GM18907 (cell line): ENCODE measurements around the gene FUCA1.
"Not testable (repeated sequence)": the region's sequence is repeated elsewhere in the genome, so short reads cannot be mapped to it uniquely, and the experiment has no call there.

Experiments
- ATAC-seq: cut with Tn5 transposase; IDR thresholded peaks from one replicate; pipeline ENCODE4 v1.9.1; 2021; ENCODE audit warnings: mild to moderate bottlenecking, moderate library complexity; ENCODE audit not compliant: unreplicated experiment

The FUCA1 gene

DNA sequence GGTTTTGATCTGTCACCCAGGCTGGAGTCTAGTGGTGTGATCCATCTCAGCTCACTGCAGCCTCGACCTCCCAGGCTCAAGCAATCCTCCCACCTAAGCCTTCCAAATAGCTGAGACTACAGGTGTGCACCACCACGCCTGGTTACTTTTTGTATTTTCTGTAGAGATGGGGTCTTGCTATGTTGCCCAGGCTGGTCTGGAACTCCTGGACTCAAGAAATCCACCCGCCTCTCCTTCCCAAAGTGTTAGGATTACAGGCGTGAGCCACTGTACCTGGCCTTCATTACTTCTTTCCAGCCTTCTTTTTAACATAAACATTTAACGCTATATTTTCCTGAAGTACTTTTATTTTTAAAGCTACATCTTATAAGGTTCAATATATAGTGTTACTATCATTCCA is 24.4 kb downstream of the FUCA1 start:
- ATAC-seq = no peak

DNA sequence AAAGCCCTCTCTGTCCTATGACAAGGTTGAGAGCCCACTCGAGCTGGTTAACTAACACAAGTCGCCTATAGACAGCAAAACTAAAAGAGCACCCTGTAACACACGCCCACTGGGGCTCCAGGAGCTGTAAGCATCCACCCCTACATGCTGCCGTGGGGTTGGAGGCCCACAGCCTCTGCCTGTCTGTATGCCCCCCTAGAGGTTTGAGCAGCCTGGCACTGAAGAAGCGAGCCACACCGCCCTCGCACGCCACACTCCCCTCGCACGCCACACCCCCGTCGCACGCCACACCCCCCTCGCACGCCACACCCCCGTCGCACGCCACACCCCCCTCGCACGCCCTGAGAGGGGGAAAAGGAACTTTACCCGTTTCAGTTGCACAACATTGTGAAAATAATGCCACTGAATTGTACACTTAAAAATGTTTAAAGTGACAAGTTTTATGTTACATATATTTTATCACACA is 29.7 kb downstream of the FUCA1 start:
- ATAC-seq = peak; percentile 67

DNA sequence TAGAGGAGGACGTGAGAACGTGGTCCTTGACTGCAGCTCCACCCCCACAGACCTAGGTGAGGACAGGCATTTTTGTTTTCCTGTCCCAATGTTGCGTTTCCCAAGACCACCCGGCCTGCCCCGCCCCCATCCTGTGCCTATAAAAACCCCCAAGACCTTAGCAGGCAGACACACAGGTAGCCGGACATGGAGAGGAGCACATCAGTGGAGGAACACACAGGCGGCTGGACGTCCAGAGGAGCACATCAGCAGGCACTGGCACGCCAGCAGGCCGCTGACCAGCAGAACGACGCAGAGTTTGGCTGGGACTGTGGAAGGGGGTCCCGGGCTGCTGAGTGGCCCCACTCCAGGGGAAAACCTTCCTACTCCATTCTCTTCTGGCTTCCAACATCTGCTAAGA is 30.2 kb downstream of the FUCA1 start:
- ATAC-seq = no peak

DNA sequence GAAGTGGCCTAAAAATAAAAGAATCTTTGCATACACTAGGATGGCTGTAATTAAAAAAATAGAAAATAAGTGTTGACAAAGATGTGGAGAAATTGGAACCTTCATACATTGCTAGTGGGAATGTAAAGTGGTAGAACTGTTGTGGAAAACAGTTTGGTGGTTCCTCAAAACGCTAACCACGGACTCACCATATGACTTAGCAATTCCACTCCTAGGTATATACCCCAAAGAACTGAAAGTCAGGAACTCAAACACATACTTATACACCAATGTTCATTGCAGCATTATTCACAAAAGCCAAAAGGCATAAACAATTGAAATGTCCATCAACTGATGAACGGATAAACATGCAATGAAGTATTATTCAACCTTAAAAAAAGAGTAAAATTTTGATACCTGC is 32.1 kb downstream of the FUCA1 start:
- ATAC-seq = no peak

DNA sequence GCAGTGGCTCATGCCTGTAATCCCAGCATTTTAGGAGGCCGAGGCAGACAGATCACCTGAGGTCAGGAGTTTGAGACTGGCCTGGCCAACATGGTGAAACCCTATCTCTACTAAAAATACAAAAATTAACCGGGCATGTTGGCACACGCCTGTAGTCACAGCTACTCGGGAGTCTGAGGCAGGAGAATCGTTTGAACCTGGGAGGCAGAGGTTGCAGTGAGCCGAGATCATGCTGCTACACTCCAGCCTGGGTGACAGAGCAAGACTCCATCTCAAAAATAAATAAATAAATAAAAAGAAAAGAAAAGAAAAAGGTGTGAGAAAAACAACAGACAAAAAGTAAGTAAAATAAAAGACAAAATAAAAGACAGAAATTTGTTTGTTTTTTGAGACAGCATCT is 33.9 kb downstream of the FUCA1 start:
- ATAC-seq = not testable (repeated sequence)

DNA sequence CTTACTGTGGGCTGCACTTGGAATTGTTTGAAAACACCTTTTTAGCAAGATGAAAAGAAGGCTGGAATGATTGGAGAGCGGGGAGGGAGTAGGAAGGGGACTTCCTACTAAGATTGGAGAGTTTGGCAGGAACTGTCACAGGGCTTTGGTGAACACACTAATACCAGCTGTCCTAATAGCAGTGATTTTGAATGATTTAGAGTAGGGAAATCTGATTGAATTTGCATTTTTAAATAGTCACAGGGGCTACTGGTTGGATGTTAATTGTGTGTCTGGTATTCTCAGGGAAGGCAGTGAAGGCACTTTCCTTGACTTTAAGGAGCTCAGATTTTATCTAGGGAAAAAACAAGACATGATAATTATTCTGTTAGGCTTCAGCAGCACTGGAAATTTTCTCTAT is 40.4 kb downstream of the FUCA1 start:
- no peak for ATAC-seq

DNA sequence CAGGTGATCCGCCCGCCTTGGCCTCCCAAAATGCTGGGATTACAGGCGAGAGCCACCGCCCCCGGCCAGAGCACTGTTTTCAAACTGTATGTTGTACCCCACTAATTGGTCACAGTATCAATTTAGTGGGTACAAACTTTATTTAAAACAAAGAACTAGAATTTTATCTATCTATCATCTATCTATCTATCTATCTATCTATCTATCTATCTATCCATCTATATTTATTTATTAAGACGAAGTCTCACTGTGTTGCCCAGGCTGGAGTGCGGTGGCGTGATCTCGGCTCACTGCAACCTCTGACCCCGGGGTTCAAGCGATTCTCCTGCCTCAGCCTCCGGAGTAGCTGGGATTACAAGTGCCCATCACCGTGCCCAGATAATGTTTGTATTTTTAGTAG is 41.5 kb downstream of the FUCA1 start:
- not testable (repeated sequence) for ATAC-seq

DNA sequence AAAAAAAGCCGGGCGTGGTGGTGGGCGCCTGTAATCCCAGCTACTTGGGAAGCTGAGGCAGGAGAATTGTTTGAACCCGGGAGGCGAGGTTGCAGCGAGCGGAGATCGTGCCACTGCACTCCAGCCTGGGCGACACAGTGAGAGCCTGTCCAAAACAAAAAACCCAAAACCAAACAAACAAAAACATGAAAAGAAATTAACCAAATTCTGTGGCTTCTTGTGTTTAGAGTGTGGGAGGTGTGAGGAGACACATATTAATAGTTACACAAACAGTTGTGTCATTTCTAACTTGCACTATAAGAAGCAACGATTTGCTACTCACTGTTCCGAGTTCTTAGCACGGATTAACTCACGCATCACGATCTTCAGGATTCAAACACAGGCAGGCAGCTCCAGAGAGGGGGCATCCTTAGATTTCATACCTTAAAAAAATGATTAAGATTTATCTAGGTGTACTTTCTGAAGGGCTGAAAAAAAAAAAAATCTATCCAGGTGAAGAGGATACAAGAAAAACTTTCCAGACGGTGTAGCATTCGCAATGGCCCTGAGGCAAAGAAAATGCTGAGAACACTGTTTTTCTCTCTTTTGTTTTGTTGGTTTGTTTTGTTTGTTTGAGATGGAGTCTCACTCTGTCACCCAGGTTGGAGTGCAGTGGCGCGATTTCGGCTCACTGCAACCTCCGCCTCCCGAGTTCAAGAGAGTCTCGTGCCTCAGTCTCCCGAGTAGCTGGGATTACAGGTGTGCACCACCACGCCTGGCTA is 42.1 kb downstream of the FUCA1 start:
- peak; percentile 39 for ATAC-seq

DNA sequence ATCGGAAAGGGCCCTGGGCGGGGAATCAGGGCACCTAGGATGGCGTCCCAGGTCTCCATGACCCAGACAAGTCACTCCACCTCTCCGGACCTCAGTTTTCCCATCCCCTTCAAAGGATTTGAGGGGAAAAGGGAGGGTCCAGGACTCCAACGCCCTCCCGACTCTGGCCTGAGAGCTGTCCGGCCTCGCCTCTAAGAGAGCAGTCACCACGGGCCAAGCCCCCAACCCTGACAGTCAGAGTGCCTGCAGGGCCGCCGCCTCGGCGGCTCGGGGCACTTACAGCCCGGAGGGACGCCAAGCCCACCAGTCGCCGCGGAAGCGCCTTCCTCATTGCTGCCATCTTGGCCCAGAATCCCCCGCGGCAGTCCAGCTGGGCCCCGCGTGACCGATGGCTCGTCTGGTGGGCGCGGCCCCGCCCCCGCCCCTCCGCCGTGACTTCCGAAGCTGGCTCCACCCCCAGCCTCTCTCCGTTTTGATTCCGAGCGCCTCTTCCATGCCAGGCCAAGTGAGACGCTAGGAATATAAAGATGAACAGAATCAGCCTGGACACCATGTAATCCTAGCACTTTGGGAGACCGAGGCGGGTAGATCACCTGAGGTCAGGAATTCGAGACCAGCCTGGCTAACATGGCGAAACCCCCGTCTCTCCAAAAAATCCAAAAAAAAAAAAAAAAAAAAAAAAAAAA is 42.9 kb downstream of the FUCA1 start, which contains the start of gene HMGCL:
Gene HMGCL, minus strand, starts transcription at position 354 of the 686 bp plus-strand sequence. Its CDS starts 14 bp downstream, at position 340.
- ATAC-seq = peak; percentile 79

DNA sequence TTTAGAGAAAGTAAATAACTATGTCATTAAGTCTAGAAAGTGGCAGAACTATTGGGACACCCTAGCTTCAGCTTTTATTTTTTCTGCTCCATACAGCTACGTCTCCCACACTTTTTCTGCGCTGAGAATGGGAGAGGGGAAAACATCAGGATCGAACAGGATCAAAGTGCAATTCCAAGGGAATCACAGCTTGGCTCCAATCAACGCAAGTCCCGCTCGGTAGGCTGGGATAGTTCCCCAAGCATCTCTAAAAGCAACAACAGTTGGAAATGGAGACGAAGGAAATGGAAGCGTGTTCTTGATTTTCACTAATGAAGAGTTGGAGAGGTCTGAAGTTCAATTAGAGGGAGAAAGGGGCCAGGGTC is 43.4 kb downstream of the FUCA1 start:
- ATAC-seq = no peak

DNA sequence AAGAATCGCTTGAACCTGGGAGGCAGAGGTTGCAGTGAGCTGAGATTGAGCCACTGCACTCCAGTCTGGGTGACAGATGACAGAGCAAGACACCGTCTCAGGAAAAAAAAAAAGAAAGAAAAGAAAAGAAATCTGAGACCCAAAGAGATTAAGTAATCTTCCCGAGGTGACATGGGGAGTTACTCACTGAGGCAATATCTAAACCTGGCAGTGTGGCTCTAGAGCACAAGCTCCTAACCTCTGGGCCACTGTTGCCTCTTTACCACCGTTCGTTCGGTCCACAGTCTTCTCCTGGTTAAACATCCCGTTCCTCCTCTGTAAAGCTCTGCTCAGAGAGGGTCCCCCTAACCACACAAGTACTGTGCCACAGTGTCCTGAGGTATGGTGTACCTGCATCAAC is 44.3 kb downstream of the FUCA1 start:
- ATAC-seq = no peak

DNA sequence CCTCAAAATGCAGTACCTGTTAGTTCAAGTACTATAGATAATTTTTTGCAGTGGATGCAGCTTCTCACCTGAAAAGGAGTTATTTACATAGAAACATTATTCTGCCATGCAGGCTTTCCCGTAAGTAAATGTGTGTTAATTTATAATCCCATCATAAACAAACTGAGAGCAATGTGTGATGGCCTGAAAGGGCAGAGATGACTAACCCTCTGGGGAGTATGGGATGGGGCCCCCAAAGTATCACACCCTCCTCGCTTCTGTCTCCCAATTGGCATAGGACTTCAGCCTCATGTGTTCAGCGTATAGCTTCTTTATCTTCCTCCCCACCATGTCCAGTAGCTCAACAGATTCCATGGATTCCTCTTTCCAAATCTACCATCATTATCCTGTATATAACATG is 50.5 kb downstream of the FUCA1 start:
- peak; percentile 52 for ATAC-seq

DNA sequence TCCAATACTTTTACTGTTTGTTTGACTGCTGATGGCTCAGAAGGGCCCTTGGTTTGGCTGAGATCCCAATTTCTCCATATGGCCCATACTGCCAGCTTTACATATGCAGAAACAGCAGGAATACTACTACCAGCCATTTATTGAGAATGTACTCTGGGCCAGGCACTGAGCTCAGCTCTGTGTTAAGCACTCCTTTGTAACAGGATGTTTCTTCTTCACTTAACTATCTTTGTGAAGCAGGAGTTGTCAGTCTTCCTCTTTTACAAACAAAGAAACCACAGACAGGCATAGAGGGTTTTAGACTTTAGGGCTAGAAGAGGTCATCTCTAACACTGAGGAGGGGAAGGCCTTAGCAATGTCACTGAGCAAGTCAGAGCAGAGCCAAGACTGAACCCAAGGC is 51.2 kb downstream of the FUCA1 start:
- peak; percentile 28 for ATAC-seq

DNA sequence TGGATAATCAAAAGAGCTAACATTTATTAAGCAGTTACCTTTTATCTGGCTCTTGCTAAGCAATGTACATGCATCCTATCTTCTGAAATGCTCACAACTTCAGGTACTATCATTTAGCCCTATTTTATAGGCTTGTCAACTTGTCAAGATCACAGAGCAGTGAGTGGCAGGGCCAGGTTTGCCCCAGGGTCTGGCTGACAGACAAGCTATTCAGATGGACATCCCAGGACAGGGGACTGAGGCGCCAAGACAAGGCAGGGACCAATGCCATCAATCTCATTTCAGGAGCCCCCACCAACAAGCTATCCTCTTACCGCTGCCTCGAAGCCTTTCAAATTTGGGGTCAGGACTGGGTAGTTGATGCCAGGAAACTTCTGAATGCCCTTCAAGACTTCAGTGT is 51.7 kb downstream of the FUCA1 start:
- ATAC-seq = no peak

DNA sequence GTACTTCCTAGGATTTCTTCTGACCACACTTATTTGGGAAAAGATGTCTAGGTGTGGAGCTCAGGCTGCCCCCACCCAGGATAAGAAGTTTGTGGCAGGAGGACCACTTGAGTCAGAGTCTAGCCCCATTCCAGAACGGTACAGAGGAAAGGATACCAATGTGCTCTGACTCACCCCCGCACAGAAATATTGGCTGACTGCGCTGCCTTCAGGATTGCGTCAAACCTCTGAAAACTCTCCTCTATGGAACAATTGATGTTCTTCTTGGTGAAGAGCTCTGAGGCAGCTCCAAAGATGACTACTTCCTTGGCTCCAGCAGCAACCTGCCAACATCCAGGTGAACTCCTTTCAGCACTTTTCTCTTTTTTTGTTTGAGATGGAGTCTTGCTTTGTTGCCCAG is 54.1 kb downstream of the FUCA1 start:
- no peak for ATAC-seq

DNA sequence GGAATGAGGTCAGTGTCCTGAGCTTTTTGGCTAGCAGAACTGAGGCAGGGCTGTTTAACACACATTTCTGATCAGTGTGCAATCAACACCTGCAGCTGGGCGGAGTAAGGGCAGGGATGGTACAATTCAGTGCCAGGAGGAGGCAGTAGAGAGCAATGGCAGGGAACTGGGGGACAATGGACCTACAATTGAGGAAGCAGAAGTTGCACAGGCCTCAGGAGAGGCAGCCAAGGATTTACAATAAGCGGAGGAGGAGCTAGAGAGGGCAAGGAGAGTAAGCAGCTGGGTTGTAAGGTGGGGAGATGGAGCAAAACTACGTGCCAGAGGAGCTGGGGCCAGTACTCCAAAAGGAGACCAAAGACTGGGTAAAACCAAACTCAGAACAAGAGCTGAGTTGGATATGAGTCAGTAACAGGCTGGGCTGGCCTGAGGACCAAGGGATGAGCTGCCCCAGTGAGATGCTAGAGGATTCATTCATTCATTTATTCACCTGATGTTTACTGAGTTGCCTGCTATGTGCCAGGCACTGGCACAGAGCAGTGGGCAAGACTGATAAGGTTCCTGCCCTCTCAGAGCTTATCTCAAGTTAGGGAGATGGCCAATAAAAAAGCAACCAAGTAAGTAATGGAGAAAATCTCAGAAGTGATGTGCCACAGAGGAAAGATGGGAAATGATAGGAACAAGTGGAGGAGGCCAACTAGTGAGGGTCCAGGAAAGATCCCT is 57.1 kb downstream of the FUCA1 start:
- peak; percentile 63 for ATAC-seq

DNA sequence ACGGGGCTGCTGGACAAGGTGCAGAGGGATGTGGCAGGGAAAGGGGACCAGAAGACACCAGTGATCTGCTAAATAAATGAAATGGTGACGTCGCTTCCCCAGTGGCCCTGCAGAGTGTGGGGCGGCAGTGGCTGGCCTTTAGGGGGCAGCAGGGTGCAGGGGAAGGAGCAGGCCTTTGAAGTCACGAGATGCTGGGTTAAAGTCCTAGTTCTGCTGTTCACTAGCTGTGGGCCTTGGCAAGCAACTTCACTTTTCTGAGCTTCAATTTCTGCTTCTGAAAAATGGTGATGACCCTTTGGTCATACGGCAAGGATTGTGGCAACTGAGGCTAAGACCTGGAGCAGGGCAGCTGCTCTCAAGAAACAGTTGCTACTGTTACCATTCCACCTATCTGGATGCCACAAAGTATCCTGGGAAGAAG is 58.3 kb downstream of the FUCA1 start:
- ATAC-seq = no peak

DNA sequence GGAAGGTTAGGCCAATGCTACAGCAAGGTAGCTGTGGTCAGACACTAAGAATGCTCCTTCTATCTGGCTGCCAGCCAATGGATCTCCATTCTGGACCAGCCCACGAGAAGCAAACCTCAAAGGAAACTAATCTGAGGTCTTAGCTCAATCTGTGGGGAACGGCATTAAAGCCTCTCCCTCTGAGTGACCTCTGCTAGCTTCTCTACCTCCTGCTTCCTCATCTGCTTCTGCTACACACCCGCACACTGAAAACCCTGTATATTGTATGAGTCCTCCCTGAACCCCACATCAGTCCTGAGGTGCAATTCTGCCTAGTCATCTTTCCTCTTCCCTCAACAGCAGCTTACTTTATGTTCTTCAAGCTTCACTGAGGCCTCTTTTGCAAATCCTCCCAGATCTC is 60.6 kb downstream of the FUCA1 start:
- ATAC-seq = no peak

DNA sequence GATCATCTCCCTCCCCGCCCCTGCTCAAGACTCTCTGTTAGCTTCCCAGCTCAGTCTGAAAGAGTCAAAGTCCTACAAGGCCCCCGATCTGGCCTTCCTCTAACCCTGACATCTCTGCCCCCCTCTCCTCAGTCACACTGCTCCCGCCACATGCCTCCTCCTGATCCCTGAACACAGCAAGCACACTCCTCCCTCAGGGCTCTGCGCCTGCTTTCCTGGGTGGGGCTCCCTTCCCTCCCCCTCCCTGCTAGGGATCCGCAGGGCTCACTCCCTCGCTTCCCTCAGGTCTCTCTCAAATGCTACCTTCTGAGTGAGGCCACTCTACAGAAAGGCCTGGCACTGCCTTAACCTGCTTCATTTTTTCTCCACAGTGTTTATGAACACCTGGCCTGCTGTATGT is 61.8 kb downstream of the FUCA1 start:
- no peak for ATAC-seq

DNA sequence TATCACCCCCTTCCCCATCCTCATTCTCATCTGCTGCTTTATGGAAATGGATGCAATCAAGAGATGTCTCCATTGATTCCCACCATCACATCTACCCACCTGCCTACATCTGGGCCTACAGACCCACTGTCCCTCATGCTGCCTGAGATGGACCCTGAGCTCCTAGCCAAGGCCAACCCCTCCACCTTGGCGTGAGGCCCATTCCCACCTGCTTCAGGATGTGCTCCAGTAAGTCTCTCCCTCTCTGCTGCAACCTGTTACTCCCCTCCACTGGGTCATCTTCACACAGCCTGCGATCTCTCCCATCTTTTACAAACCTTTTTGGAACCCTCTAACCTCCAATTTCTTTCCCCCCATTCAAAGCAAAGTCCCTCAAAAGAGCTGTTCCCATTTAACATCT is 63.1 kb downstream of the FUCA1 start:
- no peak for ATAC-seq

DNA sequence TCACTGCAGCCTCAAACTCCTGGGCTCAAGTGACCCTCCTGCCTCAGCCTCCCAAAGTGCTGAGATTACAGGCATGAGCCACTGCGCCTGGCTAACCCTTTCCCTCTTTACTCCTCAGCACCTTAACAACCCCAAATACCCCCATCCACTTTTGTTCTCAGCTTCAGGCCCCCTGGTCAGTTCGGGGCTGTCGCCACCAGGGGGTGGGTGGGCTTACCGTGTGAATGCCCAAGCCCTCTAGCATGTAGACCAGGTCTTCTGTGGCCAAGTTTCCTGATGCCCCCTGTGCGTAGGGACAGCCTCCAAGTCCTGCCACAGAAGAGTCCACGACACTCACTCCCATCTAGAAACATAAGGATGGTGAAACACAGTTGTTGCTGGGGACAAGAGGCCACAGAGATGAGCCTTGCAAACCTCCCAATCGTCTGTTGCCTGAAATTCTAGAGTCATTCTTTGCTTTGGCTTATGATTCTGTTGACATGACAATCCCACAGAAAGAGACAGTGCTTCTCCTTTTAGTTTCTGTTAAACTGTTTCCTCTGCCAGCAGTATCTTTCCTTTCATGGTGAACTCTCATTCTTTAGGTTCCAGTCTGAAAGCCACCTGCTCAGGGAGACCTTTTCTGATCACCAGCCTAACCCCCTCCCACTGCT is 63.8 kb downstream of the FUCA1 start:
- no peak for ATAC-seq
